T47D (cell line): ENCODE data around the gene NCMAP.

Experiments
- DNase-seq, 2 experiments: peaks; one replicate each; pipeline versions ENCODE4 v3.0.0 to v3.0.0-alpha.2; 2011 to 2012; ENCODE audit warnings: low read depth in 1 of 2, low spot score in 1 of 2
- JUND ChIP-seq: IDR thresholded peaks from 2 replicates; pipeline ENCODE4 v1.6.1; 2012; ENCODE audit warnings: low read depth
- in situ Hi-C: cut with HindIII; loops from 2 replicates; pipeline ENCODE4 v1.10.0; 2016; ENCODE audit warnings: low sequenced_read_pairs, low pct_unique_long_range_greater_than_20kb

Gene NCMAP

DNA sequence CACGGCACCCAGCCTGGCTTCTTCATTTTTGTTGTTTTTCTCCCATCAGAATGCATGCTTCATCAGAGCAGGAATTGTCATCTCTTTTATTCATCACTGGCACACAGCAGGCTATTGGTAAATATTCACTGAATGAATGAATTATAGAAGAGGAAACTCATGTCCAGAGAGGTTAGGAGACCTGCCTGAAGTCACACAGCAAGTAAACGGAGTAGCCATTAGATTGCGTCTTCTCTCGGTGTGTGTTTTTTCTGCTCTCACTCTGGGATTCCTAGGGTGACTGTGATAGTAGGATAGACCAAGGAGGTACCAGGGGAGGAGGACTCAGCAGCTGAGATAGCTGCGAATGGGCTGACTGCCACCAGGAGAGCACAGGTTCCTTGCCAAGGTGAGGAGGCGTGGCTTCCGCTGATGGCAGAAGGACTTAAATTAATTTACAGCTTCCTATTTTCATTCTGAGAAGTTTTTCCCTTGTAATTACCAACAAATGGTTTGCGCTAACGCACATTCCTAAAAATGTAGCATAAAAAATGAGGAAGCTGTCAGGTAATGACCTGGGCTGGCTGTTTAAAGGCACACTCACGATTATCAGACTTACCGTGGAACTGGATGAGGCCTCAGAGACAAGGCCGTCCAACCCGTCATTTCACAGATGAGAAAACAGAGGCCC lies 4.5 kb upstream of the NCMAP start:
- no peak for DNase-seq
- in situ Hi-C loops = no loop called here
- TF ChIP-seq JUND = no peak

- no peak for DNase-seq
- in situ Hi-C loops = no loop called here
These were observed 3.8 kb upstream of the NCMAP start for GRCh38 chr1:24551960-24552571.

DNA sequence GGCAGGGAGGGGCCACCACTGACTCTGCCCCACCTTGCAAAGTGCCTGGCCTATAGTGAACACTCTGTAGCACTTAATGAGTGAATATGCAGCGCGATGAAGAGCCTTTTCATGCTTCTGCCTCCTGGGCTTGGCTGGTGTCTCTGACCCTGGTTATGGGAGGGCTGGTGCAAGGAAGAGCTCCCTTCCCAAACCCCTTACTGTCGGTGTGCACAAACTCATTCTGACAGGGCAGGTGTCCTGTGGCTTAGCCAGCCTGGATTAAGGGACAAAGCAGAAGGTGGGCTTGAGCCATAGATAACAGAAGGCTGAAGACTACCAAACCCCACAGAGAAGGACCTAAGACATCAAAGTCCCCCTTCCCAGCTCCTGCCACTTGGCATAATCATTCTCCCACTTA lies 2.0 kb upstream of the NCMAP start:
- DNase-seq = no peak
- in situ Hi-C loops = no loop called here
- no peak for TF ChIP-seq JUND

More at GRCh38 chr1:24551960-24552571, 3.8 kb upstream of the NCMAP start:
- TF ChIP-seq JUND = no peak

- no peak for TF ChIP-seq JUND
- DNase-seq = no peak
- in situ Hi-C loops = no loop called here
These were observed 1.2 kb upstream of the NCMAP start for GRCh38 chr1:24554714-24555113.

- TF ChIP-seq JUND = no peak
- in situ Hi-C loops = no loop called here
- DNase-seq = no peak
These were observed 518 bp downstream of the NCMAP start for GRCh38 chr1:24556414-24556795.

DNA sequence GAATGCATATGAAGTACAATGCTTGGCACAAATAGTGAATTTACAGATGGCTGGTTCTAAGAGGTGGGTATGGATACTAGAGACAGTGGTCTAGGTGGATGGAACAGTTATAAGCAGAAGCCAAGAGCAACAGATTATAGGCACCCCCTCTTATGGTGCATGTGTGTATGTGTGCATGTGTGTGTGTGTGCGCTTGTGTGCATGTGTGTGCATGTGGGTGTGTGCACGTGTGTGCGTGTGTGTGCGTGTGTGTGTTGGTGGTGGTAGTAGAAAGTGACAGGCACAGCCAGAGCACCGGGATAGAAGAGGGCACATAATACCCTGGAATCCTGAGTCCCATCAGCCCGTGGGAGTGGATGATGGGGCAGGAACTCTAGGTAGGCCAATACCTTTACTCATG lies 1.3 kb downstream of the NCMAP start:
- in situ Hi-C loops = no loop called here
- TF ChIP-seq JUND = no peak
- DNase-seq = no peak

GRCh38 chr1:24557711-24558131 lies 1.8 kb downstream of the NCMAP start:
- in situ Hi-C loops = no loop called here

GRCh38 chr1:24558455-24558854 lies 2.6 kb downstream of the NCMAP start:
- DNase-seq = no peak
- in situ Hi-C loops = no loop called here
- no peak for TF ChIP-seq JUND

More at GRCh38 chr1:24557711-24558131, 1.8 kb downstream of the NCMAP start:
- DNase-seq = no peak
- TF ChIP-seq JUND = no peak

GRCh38 chr1:24558902-24559791 lies 3.3 kb downstream of the NCMAP start:
- DNase-seq = peak; percentile 40 to 90
- in situ Hi-C loops = no loop called here

GRCh38 chr1:24560361-24560760 lies 4.5 kb downstream of the NCMAP start:
- DNase-seq = no peak
- TF ChIP-seq JUND = no peak
- in situ Hi-C loops = no loop called here

More at GRCh38 chr1:24558902-24559791, 3.3 kb downstream of the NCMAP start:
- no peak for TF ChIP-seq JUND

DNA sequence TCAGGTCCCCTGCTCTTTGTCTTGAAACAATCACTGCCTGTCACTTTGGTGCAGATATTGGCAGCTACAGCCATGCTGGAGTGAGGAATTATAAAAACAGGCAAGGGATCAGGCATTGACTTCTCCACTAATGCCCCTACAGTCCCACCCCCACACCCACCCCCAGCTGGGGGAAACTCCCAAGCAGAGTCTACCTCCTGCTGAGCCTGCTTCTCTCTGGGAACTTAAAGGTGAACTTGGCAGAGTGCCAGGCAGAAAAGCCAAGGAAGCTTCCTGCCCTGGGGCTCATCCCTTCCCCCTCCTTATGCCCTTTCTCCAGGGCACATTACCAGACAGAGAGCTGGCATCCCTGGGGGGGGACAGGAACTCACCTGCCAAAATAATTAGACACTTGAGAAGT lies 6.7 kb downstream of the NCMAP start:
- peak in 1 of 2 experiments; percentile 66 for DNase-seq
- TF ChIP-seq JUND = no peak
- in situ Hi-C loops = no loop called here

GRCh38 chr1:24564695-24565094 lies 8.8 kb downstream of the NCMAP start:
- in situ Hi-C loops = no loop called here
- TF ChIP-seq JUND = no peak
- DNase-seq = no peak
